ENCODE data around the gene RCL1. TPM values are rescaled to one million over a fixed set of nuclear protein-coding genes. Genes with fewer than 3 reads are reported as not detected.

Gene RCL1
- total RNA-seq, 1 donor from 2014 or later: 28.3 TPM

- intact Hi-C loops (cut with micrococcal nuclease): no loop called here
Observed at GRCh38 chr9:4838189-4838546, 45.4 kb downstream of the RCL1 start.

- intact Hi-C loops (cut with micrococcal nuclease): no loop called here
Observed at GRCh38 chr9:4839470-4839912, 46.7 kb downstream of the RCL1 start.

DNA sequence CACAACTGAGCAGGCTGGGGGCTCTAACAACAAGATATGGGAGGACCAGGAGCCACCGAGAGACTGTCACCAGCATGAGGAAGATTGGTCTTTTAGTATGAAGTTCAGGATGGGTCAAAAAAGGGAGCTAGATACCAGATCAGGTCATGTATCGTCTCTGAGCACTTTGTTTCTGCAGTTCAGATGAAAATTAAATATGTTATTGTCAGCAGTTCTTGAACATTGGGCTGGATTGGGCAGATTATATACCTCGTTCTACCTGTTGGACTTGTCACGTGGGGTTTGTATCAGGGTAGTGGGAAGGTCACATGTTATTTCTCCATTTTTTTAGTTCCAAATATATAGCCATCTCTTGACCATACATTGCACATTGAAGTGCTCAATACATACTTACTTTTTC lies 47.3 kb downstream of the RCL1 start:
- intact Hi-C loops (cut with micrococcal nuclease): no loop called here

GRCh38 chr9:4842213-4842612 lies 49.5 kb downstream of the RCL1 start:
- intact Hi-C loops (cut with micrococcal nuclease): no loop called here

DNA sequence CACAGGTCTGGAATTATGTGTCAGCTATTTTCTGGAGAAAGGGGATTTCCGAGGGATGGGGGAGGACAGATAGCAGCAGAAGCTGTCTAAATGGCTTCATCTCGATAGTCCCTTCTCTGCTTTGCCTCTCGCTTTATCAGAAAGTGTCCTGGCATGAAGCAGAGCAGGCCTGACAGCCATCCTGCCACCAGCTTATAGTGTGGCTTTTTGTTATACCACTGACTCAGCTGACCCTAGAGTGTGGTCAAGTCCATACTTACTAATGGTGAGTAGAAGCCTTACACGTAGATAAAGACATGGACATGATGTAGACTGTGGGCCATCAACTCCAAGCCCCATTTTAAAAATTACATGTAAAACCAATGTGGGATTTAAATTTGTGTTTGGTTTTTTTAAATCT lies 50.0 kb downstream of the RCL1 start:
- intact Hi-C loops (cut with micrococcal nuclease): no loop called here

DNA sequence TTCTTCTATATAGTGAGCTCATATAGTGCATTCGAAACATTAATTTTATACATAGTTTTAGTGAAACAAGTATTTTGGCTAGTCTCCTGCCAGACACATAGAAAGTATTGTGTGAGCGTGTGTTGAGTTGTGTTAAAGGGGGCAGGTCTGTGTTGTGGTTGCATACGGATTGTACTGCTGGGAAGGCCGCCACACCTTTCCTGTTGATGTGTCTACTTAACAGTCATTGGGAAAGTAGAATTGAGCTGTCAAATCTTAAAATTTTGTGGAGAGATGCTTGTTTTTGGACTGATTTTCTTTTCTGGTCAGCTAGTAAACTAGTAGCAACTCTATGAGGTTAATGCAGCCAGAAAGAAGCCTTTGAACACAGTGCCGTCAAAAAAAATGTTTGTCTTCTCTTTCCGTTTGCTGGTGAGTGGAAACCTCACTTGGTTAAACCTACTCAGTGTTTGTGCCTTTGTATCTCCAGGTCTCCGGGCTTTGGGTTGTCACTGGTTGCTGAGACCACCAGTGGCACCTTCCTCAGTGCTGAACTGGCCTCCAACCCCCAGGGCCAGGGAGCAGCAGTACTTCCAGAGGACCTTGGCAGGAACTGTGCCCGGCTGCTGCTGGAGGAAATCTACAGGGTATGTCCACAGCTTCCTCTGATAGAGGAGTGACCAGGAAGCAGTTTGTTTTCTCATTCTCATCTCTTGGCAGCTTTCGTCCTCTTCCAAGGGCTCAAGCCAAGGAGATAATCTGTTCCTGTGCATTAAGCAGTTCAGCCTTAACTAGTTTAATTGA lies 51.5 kb downstream of the RCL1 start:
- intact Hi-C loops (cut with micrococcal nuclease): no loop called here

GRCh38 chr9:4849369-4849768 lies 56.6 kb downstream of the RCL1 start:
- intact Hi-C loops (cut with micrococcal nuclease): no loop called here

GRCh38 chr9:4850603-4851310 lies 58.0 kb downstream of the RCL1 start:
- intact Hi-C loops (cut with micrococcal nuclease): loop anchor here (2.0 kb wide), 1 partner anchor 138 kb away; no protein-coding TSS in a partner anchor

GRCh38 chr9:4852419-4852818 lies 59.7 kb downstream of the RCL1 start:
- intact Hi-C loops (cut with micrococcal nuclease): no loop called here

GRCh38 chr9:4854265-4854590 lies 61.5 kb downstream of the RCL1 start:
- intact Hi-C loops (cut with micrococcal nuclease): no loop called here

DNA sequence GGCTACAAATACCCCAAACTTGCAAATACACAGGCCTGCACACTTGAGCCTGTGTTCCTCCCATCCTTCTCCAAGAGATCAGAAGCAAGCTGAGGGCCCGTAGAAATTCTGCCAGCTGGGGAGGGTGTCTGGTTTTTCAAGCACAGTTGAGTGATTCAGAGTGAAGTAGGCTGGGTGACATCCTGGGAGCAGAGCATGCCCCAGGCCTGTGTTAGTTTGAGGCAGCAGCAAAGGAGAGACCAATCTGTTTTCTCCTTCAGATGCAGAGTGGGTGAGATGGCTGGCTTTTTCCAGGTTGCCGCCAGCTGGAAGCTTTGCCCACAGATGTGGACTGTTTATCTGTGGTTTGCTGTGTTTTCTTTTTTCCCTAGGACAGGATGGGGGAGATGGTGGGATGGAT lies 63.1 kb downstream of the RCL1 start:
- intact Hi-C loops (cut with micrococcal nuclease): no loop called here

DNA sequence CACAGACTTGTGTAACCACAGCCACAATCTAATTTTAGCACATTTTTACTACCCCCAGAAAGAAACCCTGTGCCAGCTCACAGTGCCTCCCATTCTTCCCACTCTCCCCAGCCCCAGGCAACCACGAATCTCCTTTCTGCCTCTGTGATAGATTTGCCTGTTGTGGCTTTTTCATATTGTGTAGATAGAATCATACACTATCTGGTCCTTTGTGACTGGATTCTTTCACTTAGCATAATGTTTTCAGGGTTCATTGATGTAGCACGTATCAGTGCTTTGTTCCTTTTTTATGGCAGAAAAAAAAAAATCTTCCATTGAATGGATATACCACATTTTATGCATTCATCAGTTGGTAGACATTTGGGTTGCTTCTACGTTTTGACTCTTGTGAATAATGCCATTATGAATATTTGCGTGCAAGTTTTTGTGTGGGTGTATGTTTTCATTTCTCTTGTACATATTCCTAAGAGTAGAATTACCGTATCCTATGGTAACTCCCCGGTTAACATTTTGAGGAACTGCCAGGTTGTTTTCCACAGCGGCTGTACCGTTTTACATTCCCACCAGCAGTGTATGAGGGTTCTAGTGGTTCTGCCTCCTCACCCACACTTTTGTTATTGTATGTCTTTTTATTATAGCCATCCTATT lies 64.5 kb downstream of the RCL1 start:
- intact Hi-C loops (cut with micrococcal nuclease): no loop called here

DNA sequence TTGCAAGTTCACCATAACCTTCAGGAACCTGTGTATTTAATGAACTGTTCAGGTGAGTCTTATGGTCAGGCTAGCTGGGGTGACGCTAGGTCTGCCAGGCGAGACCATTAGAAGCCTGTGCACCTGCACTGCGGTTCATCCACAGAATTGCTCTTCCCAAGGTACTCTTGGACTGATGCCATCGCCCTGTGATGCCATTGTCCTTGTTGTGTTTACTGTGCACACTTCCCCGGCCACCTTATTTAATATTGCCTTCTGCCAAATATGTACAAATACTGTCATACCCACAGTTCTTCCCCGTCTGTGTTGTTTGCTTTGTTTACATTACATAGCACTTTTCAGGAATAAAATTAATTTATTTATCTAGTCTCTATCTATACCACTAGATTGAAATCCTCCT lies 66.3 kb downstream of the RCL1 start:
- intact Hi-C loops (cut with micrococcal nuclease): no loop called here

- intact Hi-C loops (cut with micrococcal nuclease): no loop called here
Observed at GRCh38 chr9:4860383-4860782, 67.6 kb downstream of the RCL1 start.

GRCh38 chr9:4861145-4861544 lies 68.4 kb downstream of the RCL1 start:
- intact Hi-C loops (cut with micrococcal nuclease): no loop called here

GRCh38 chr9:4861736-4862451 lies 69.2 kb downstream of the RCL1 start:
- intact Hi-C loops (cut with micrococcal nuclease): no loop called here

DNA sequence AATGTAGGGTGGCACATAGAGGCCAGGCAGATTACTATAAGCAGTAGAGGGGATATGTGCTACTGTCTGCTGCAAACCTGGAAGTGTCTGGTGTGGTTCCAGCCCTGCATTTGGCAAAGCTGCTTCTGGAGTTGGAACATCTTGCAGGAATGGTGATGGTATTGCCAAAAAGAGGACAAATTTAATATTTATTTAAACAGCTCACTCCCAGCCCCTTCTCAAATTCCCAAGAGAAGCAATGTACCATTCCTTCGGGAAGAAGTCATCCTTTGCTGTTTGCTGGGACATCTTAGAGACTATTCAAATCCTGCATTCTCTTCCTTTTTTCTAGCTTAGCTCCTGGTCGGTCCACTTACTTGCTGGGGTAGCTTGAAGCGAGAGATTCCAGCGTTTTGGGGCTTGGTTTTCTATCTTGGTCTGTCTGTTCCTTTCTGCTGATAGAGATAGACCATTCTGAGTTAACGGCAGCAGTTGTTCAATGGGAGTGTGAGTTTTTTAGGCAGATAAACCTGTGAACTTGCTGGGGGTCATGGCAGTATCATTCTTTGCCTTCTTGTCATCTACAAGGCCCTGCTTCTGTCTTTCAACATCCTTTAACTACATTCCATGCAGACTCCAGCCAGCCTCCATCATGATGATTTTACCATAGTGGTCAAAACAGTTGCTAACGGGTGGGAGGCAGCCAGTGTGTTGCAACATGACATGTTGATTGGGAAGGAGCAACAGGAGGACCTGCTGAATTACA lies 69.9 kb downstream of the RCL1 start:
- intact Hi-C loops (cut with micrococcal nuclease): no loop called here

DNA sequence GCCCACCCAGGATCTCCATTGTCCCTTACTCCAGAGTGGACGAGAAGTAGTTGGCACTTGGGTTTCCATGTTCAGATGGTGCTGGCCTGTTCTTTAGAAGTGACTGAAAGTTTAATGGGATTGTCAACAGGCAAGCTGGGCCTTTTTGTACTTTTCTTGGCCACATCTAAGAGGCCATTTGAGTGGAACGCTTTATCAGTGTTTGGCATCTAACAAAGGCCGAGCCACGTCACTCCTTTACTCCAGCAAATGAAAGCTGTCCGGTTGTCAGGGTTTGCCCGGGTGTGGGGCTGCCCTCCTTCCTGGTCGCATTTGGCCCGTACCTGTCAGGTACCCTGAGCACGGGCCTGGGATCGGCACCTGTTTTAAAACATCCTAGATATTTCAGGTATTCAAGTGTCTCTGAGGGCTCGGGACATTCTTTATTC lies 71.5 kb downstream of the RCL1 start:
- intact Hi-C loops (cut with micrococcal nuclease): no loop called here

DNA sequence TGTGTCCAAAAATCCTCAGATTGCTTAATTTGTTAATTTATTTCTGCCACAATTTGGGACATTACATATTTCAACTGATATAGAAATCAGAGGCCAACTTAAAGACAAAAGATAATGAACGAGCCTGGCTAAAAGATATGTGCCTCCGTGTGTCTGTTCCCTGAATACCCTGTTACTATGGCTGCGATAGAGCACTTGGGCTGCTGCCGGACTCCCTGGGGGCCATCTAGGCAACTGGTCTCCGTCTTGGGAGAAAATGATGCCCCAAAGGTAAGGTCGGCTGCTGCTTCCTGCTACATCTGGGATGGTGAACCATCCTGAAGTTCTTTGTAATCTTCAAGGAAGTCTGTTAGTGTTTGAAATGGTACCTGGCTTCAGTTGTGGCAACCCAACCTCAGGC lies 72.0 kb downstream of the RCL1 start:
- intact Hi-C loops (cut with micrococcal nuclease): loop anchor here (1.0 to 5.0 kb wide), 2 partner anchors 72 to 73 kb away; partner anchors contain the start of gene RCL1

GRCh38 chr9:4865681-4866080 lies 72.9 kb downstream of the RCL1 start:
- intact Hi-C loops (cut with micrococcal nuclease): loop anchor here (1.0 to 5.0 kb wide), 4 partner anchors 59 to 120 kb away; partner anchors contain the start of genes JAK2 and RCL1
